CD4-positive, alpha-beta memory T cell (primary cell): ENCODE data around the gene EIF5B. TPM values are rescaled to one million over a fixed set of nuclear protein-coding genes. Genes with fewer than 3 reads are reported as not detected.
A peak's percentile ranks its signal among the peaks of the same experiment; 100 is the strongest.

Experiments
- CTCF ChIA-PET: fragments of 350-600 bp; sonication (Branson Sonifier 250); formaldehyde crosslinking; loops from one replicate; lab custom pipeline; 2021; ENCODE audit warnings: inconsistent platforms; ENCODE audit not compliant: partially characterized antibody; lab: Charles Lee
- POLR2A ChIA-PET: fragments of 350-600 bp; sonication (Branson Sonifier 250); formaldehyde crosslinking; loops from one replicate; lab custom pipeline; 2021; ENCODE audit not compliant: partially characterized antibody; lab: Charles Lee
- DNase-seq, 5 donors: peaks; one replicate each; pipeline versions ENCODE4 v3.0.0 to v3.0.0-alpha.2; 2020 to 2022; ENCODE audit warnings: mixed read lengths in 1 of 5
- H3K27ac ChIP-seq: one replicate; pipeline ENCODE4 v1.7.0; 2013; ENCODE audit warnings: low read depth, low read length
- H3K27me3 ChIP-seq: 2 replicates; pipeline ENCODE4 v1.7.0; 2013; ENCODE audit warnings: mild to moderate bottlenecking, low read length, moderate library complexity; ENCODE audit not compliant: insufficient read depth
- H3K36me3 ChIP-seq: 2 replicates; pipeline ENCODE4 v1.7.0; 2013; ENCODE audit warnings: mild to moderate bottlenecking, low read length, moderate library complexity; ENCODE audit not compliant: insufficient read depth
- H3K4me1 ChIP-seq: 2 replicates; pipeline ENCODE4 v1.7.0; 2013; ENCODE audit warnings: mild to moderate bottlenecking, low read length, moderate library complexity; ENCODE audit not compliant: insufficient read depth
- H3K4me3 ChIP-seq, 2 donors: one replicate each; pipeline ENCODE4 v1.7.0; 2013; ENCODE audit warnings: low read length in 2 of 2, mild to moderate bottlenecking in 1 of 2
- H3K9me3 ChIP-seq, 2 donors: one replicate each; pipeline ENCODE4 v1.7.0; 2013; ENCODE audit warnings: low read length in 2 of 2, control low read depth in 1 of 2; ENCODE audit not compliant: control insufficient read depth in 1 of 2
- H3K27ac Mint-ChIP-seq, 7 donors: one replicate each; pipeline ENCODE4 v1.8.0; 2020 to 2021; ENCODE audit warnings: mixed read lengths in 7 of 7, mild to moderate bottlenecking in 6 of 7, inconsistent platforms in 3 of 7, moderate library complexity in 3 of 7
- H3K27me3 Mint-ChIP-seq, 2 donors: one replicate each; pipeline ENCODE4 v1.8.0; 2020 to 2021; ENCODE audit warnings: mixed read lengths in 2 of 2
- H3K36me3 Mint-ChIP-seq, 2 donors: one replicate each; pipeline ENCODE4 v1.8.0; 2020 to 2021; ENCODE audit warnings: mixed read lengths in 2 of 2, inconsistent platforms in 1 of 2, mild to moderate bottlenecking in 1 of 2
- H3K4me1 Mint-ChIP-seq, 4 donors: one replicate each; pipeline ENCODE4 v1.8.0; 2020 to 2021; ENCODE audit warnings: mixed read lengths in 4 of 4, mild to moderate bottlenecking in 1 of 4
- H3K4me3 Mint-ChIP-seq, 8 donors: one replicate each; pipeline ENCODE4 v1.8.0; 2020 to 2021; ENCODE audit warnings: mixed read lengths in 8 of 8, mild to moderate bottlenecking in 7 of 8, moderate library complexity in 6 of 8, inconsistent platforms in 3 of 8
- H3K9me3 Mint-ChIP-seq, 8 donors: one replicate each; pipeline ENCODE4 v1.8.0; 2020 to 2021; ENCODE audit warnings: mixed read lengths in 8 of 8, mild to moderate bottlenecking in 5 of 8, inconsistent platforms in 3 of 8, moderate library complexity in 1 of 8
- intact Hi-C: fragments of 100-400 bp; cut with micrococcal nuclease; formaldehyde crosslinking; loops from one replicate; pipeline ENCODE4 v1.15.1; 2023
- polyA plus RNA-seq, 2 donors: library from polyadenylated mRNA; unstranded; fragments of 300-500 nt; fragmentation: Illumina TruSeq; gene quantifications; one replicate each; pipeline ENCODE4 v1.2.3, GENCODE V29; 2021
- total RNA-seq, 2 experiments: library from RNA; stranded (reverse); gene quantifications; one replicate each; pipeline ENCODE4 v1.2.3, GENCODE V29; 2021

EIF5B gene
- total and polyA plus RNA-seq, 4 experiments from 2014 or later, result 1.8 to 44.2 (median 26.4) TPM

DNA sequence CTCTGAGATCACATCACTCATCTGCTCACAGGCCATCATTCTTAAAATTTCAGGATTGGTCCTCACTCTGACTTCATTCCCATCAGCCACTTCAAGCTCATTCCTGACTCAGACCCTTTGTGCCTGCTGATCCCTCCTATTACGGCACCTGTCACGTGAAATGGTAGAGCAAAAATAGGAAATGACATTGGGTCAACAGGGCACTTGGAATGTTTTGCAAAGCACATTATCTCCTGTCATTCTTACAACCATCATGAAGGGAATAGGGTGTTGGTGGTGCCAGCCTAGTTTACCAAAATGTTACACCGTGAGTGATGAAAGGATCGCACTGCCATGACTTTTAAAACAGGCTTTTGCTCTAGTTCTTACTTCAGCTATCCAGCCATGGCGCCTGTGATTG is 61.1 kb downstream of the EIF5B start:
- intact Hi-C loops, result no loop called here
- Histone ChIP-seq H3K9me3 (no peaks in the 10 kb centered on the region), H3K36me3 (peaks cover 71% of the 10 kb centered on the region), H3K27me3 (no peaks in the 10 kb centered on the region), H3K27ac (no peak overlapping the region), H3K4me1 (no peaks in the 10 kb centered on the region), H3K4me3 (no peak overlapping the region)
- ChIA-PET POLR2A (no interaction called here), CTCF (no interaction called here)
- H3K4me1 Mint-ChIP-seq, result peaks cover 0 to 4% (median 0%) of the 10 kb centered on the region in 4 donors
- DNase-seq, result no peak
- H3K4me3 Mint-ChIP-seq, result no peak overlapping the region
- H3K27ac Mint-ChIP-seq, result peak overlapping the region in 4 of 7 donors; percentile 14 to 61 (median 58)
- peaks cover 61 to 90% of the 10 kb centered on the region in 2 donors for H3K36me3 Mint-ChIP-seq
- no peaks in the 10 kb centered on the region for H3K27me3 Mint-ChIP-seq
- no peaks in the 10 kb centered on the region for H3K9me3 Mint-ChIP-seq

DNA sequence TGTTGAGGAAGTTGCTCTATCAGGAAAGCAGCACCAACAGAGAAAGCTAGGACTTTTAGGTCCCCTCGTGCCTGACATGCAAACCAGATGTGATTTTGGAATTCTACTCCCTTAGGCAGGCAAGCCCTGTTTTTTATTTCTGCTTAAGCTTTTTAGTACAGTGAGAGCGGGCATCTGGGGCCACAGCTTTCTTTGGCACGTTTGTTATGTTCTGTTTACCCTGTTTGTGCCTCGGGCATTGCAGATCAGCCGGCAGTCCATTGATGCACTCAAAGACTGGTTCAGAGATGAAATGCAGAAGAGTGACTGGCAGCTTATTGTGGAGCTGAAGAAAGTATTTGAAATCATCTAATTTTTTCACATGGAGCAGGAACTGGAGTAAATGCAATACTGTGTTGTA is 61.9 kb downstream of the EIF5B start:
- POLR2A ChIA-PET, result no interaction called here
- Mint-ChIP-seq H3K4me1 (peaks cover 0 to 7% (median 5%) of the 10 kb centered on the region in 4 donors), H3K36me3 (peaks cover 61 to 91% of the 10 kb centered on the region in 2 donors), H3K9me3 (no peaks in the 10 kb centered on the region), H3K4me3 (no peak overlapping the region), H3K27ac (peak overlapping the region in 3 of 7 donors; percentile 24 to 62 (median 57)), H3K27me3 (no peaks in the 10 kb centered on the region)
- H3K27me3 ChIP-seq, result no peaks in the 10 kb centered on the region
- peaks cover 71% of the 10 kb centered on the region for H3K36me3 ChIP-seq
- CTCF ChIA-PET, result interaction anchor here (1.3 kb wide), 1 partner anchor 91 kb away, joined by 3 read pairs; the partner anchor contains the start of gene REV1
- no peaks in the 10 kb centered on the region for H3K4me1 ChIP-seq
- intact Hi-C loops, result no loop called here
- H3K27ac ChIP-seq, result no peak overlapping the region
- H3K9me3 ChIP-seq, result no peaks in the 10 kb centered on the region
- no peak for DNase-seq
- H3K4me3 ChIP-seq, result no peak overlapping the region

DNA sequence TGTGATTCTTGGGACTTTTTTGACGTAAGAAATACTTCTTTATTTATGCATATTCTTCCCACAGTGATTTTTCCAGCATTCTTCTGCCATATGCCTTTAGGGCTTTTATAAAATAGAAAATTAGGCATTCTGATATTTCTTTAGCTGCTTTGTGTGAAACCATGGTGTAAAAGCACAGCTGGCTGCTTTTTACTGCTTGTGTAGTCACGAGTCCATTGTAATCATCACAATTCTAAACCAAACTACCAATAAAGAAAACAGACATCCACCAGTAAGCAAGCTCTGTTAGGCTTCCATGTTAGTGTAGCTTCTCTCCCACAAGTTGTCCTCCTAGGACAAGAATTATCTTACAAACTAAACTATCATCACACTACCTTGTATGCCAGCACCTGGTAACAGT is 62.6 kb downstream of the EIF5B start:
- peaks cover 71% of the 10 kb centered on the region for H3K36me3 ChIP-seq
- intact Hi-C loops, result no loop called here
- H3K9me3 Mint-ChIP-seq, result no peaks in the 10 kb centered on the region
- POLR2A ChIA-PET, result no interaction called here
- peak overlapping the region in 2 of 7 donors; percentile 32 to 70 for H3K27ac Mint-ChIP-seq
- no peak overlapping the region for H3K27ac ChIP-seq
- no peaks in the 10 kb centered on the region for H3K9me3 ChIP-seq
- H3K4me1 ChIP-seq, result no peaks in the 10 kb centered on the region
- no peaks in the 10 kb centered on the region for H3K27me3 Mint-ChIP-seq
- no peak overlapping the region for H3K4me3 Mint-ChIP-seq
- no peak overlapping the region for H3K4me3 ChIP-seq
- DNase-seq, result no peak
- peaks cover 65 to 91% of the 10 kb centered on the region in 2 donors for H3K36me3 Mint-ChIP-seq
- no peaks in the 10 kb centered on the region for H3K27me3 ChIP-seq
- peaks cover 0 to 7% (median 5%) of the 10 kb centered on the region in 4 donors for H3K4me1 Mint-ChIP-seq
- CTCF ChIA-PET, result interaction anchor here (1.3 kb wide), 1 partner anchor 90 kb away, joined by 3 read pairs; the partner anchor contains the start of gene REV1

DNA sequence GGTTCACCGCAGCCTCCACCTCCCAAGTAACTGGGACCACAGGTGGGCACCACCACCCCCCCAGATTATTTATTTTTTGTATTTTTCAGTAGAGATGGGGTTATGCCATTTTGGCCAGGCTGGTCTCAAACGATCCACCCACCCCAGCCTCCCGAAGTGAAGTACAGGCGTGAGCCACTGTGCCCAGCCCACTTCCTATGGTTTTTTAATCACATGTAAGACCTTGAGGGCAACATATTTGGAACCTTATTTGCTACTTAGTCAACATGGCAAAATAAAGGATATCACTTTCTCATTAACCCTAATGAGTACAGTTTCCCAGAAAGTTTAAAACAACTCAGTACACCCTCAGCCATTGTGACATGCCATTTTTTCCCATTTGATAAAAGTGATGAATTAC is 64.7 kb downstream of the EIF5B start:
- DNase-seq, result no peak
- Histone ChIP-seq H3K9me3 (no peaks in the 10 kb centered on the region), H3K36me3 (peaks cover 61% of the 10 kb centered on the region), H3K4me1 (no peaks in the 10 kb centered on the region), H3K4me3 (no peak overlapping the region), H3K27me3 (no peaks in the 10 kb centered on the region), H3K27ac (no peak overlapping the region)
- no peaks in the 10 kb centered on the region for H3K9me3 Mint-ChIP-seq
- intact Hi-C loops, result no loop called here
- POLR2A ChIA-PET, result no interaction called here
- H3K27ac Mint-ChIP-seq, result peak overlapping the region in 1 of 7 donors; percentile 10
- CTCF ChIA-PET, result interaction anchor here (1.3 kb wide), 1 partner anchor 15 kb away, joined by 3 read pairs; no protein-coding TSS in a partner anchor
- peaks cover 0 to 6% (median 4%) of the 10 kb centered on the region in 4 donors for H3K4me1 Mint-ChIP-seq
- no peaks in the 10 kb centered on the region for H3K27me3 Mint-ChIP-seq
- H3K4me3 Mint-ChIP-seq, result no peak overlapping the region
- peaks cover 55 to 86% of the 10 kb centered on the region in 2 donors for H3K36me3 Mint-ChIP-seq

DNA sequence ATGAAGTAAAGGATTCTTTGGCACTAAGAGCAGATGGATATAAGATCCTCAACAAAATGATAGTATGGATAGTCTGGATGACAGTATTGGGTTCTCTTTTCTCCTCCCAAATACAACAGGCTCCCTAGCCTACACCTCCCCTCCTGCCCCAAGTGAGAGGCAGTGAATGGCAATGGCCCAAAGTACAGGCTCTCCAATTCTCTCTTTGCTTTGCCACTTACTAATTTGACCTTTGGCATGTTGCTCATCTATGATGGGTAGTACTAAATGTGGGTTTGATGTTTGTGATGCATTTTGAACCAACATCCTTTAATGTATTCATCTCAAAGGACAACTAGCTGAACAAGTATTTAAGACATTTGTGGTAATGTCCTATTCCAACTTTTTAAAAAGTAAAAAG is 65.9 kb downstream of the EIF5B start:
- DNase-seq, result no peak
- no peaks in the 10 kb centered on the region for H3K9me3 ChIP-seq
- no peak overlapping the region for H3K4me3 Mint-ChIP-seq
- no peak overlapping the region for H3K4me3 ChIP-seq
- peaks cover 55% of the 10 kb centered on the region for H3K36me3 ChIP-seq
- H3K27ac ChIP-seq, result no peak overlapping the region
- no peaks in the 10 kb centered on the region for H3K27me3 ChIP-seq
- ChIA-PET CTCF (interaction anchor here (0.9 to 1.4 kb wide), 3 partner anchors 16 to 87 kb away, joined by 3 read pairs; partner anchors contain the start of genes REV1 and TXNDC9), POLR2A (interaction anchor here (1.3 kb wide), 1 partner anchor 66 kb away, joined by 5 read pairs; the partner anchor contains the start of gene EIF5B)
- intact Hi-C loops, result no loop called here
- H3K9me3 Mint-ChIP-seq, result no peaks in the 10 kb centered on the region
- peaks cover 49 to 81% of the 10 kb centered on the region in 2 donors for H3K36me3 Mint-ChIP-seq
- peak overlapping the region; percentile 7 to 83 (median 71) for H3K27ac Mint-ChIP-seq
- peaks cover 0 to 6% (median 4%) of the 10 kb centered on the region in 4 donors for H3K4me1 Mint-ChIP-seq
- H3K4me1 ChIP-seq, result no peaks in the 10 kb centered on the region
- H3K27me3 Mint-ChIP-seq, result no peaks in the 10 kb centered on the region

DNA sequence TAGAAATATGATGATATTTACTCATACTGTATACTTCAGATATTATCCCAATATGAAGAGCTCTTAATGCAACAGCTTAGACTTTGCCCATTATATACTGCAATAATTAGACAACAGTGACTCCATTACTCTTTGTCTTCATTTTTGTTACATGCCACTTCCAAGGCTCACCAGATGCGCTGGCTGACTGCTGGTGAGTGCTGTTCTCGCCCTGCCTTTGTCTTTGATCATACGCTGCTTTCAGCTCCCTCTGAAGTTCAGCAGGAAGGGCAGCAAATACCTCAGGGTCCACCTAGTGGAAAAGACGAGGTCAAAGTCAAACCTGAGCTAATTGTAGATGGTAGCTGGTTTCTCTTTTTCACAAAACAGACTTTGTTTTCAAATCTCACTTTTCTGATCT is 66.3 kb downstream of the EIF5B start:
- intact Hi-C loops, result no loop called here
- Mint-ChIP-seq H3K9me3 (no peaks in the 10 kb centered on the region), H3K4me3 (no peak overlapping the region), H3K36me3 (peaks cover 47 to 79% of the 10 kb centered on the region in 2 donors), H3K4me1 (peaks cover 0 to 6% (median 4%) of the 10 kb centered on the region in 4 donors), H3K27me3 (no peaks in the 10 kb centered on the region), H3K27ac (peak overlapping the region in 6 of 7 donors; percentile 8 to 83 (median 72))
- H3K4me1 ChIP-seq, result no peaks in the 10 kb centered on the region
- H3K27ac ChIP-seq, result no peak overlapping the region
- DNase-seq, result no peak
- no peaks in the 10 kb centered on the region for H3K27me3 ChIP-seq
- ChIA-PET POLR2A (interaction anchor here (1.3 kb wide), 1 partner anchor 66 kb away, joined by 5 read pairs; the partner anchor contains the start of gene EIF5B), CTCF (interaction anchor here (0.9 to 1.4 kb wide), 3 partner anchors 16 to 86 kb away, joined by 3 read pairs; partner anchors contain the start of genes REV1 and TXNDC9)
- no peaks in the 10 kb centered on the region for H3K9me3 ChIP-seq
- peaks cover 50% of the 10 kb centered on the region for H3K36me3 ChIP-seq
- no peak overlapping the region for H3K4me3 ChIP-seq

DNA sequence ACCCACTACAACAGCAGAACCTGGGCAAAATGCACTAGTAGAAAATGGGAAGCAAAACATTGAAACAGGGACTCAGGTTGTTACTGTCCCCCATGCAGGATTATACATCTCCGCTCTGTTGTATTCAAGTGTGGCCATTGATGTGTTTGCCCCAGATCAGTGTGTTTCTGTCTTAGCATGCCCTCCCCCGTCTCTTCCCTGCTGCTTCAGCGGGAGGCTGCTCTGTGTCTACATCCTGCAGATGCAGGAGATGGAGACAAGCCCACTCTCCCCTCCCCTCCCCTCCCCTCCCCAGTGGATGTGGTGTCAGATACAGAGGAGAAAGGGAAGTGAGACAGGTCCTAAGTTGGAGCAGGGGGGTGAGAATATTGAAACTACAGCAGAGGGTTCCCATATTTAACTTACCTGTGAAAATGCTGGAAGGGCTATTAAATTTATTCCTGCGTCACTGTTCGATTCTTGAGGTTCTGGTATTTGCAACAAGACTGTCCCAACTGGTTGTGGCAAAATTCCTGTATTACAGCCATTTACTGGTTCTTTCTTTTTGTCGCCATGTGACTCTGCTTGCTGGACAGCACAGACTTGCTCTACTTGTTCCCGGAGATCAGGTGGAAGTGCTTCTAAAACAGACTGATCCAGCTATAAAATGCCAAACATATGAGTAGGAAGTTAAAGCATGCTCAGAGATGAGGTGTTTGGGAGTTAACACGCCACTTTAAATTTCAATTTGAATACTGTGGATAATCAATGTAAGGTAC is 67.0 kb downstream of the EIF5B start:
- Mint-ChIP-seq H3K4me1 (peaks cover 0 to 6% (median 4%) of the 10 kb centered on the region in 4 donors), H3K27me3 (no peaks in the 10 kb centered on the region), H3K9me3 (no peaks in the 10 kb centered on the region), H3K4me3 (no peak overlapping the region), H3K27ac (peak overlapping the region in 5 of 7 donors; percentile 9 to 83 (median 37)), H3K36me3 (peaks cover 41 to 76% of the 10 kb centered on the region in 2 donors)
- Histone ChIP-seq H3K27me3 (no peaks in the 10 kb centered on the region), H3K36me3 (peaks cover 43% of the 10 kb centered on the region), H3K27ac (no peak overlapping the region), H3K4me3 (no peak overlapping the region), H3K9me3 (no peaks in the 10 kb centered on the region), H3K4me1 (no peaks in the 10 kb centered on the region)
- POLR2A ChIA-PET, result interaction anchor here (1.3 kb wide), 1 partner anchor 67 kb away, joined by 5 read pairs; the partner anchor contains the start of gene EIF5B
- DNase-seq, result no peak
- CTCF ChIA-PET, result interaction anchor here (0.9 to 1.4 kb wide), 2 partner anchors 68 to 86 kb away, joined by 3 read pairs; partner anchors contain the start of genes REV1 and TXNDC9
- intact Hi-C loops, result no loop called here
